HepG2 (cell line): Measurements from ENCODE around the gene CARMIL1. TPM values are rescaled to one million over a fixed set of nuclear protein-coding genes. Genes with fewer than 3 reads are reported as not detected.

Source experiments
- ATAC-seq: fragments of 200-7000 bp; cut with Tn5 transposase; 3 replicates; pipeline ENCODE4 v1.9.1; 2020; ENCODE audit warnings: mild to moderate bottlenecking, moderate library complexity
- BruUV-seq: library from RNA; stranded (reverse); fragments of 400-500 nt; replicated peaks from 2 replicates; lab custom pipeline; 2021; lab: Mats Ljungman, UMichigan
- CTCF ChIA-PET: fragments of 300-600 bp; formaldehyde crosslinking; extraction: SDS; loops from one replicate; lab custom pipeline; 2021; ENCODE audit warnings: low total read pairs, inconsistent platforms, low intra/inter-chr PET ratio; lab: Yijun Ruan, JAX
- POLR2A ChIA-PET: fragments of 350-600 bp; sonication (Branson Sonifier 250); formaldehyde crosslinking; loops from one replicate; lab custom pipeline; 2020; ENCODE audit warnings: antibody characterized with exemption, inconsistent platforms; lab: Yijun Ruan, JAX
- DNase-seq: peaks from one replicate; pipeline ENCODE4 v3.0.0-alpha.2; 2015; ENCODE audit warnings: low spot score
- FAIRE-seq: peaks from 3 replicates; lab custom pipeline; 2011; peaks lifted over from hg19 to GRCh38; lab: Jason Lieb, UNC
- H2AFZ ChIP-seq: one replicate; pipeline ENCODE4 v1.6.1; 2011; ENCODE audit warnings: low read length, inconsistent platforms
- H3K27ac ChIP-seq: fragments of 300-600 bp; 3 replicates; pipeline ENCODE4 v1.8.0; 2011; ENCODE audit warnings: mixed run types, mild to moderate bottlenecking, mixed read lengths, low read length, inconsistent platforms; ENCODE audit not compliant: insufficient read depth; ENCODE audit errors: extremely low read length
- H3K27me3 ChIP-seq, 2 experiments: fragments of 200-600 bp in 1 of 2; 2 replicates in 1 of 2; 3 replicates in 1 of 2; pipeline versions ENCODE4 v1.6.0 to v1.8.0; 2011; ENCODE audit warnings: low read length in 2 of 2, mild to moderate bottlenecking in 2 of 2, moderate library complexity in 2 of 2, inconsistent platforms in 1 of 2; ENCODE audit not compliant: insufficient read depth in 2 of 2, control insufficient read depth in 1 of 2
- H3K36me3 ChIP-seq, 2 experiments: fragments of 200-600 bp in 1 of 2; replicated peaks in 1 of 2; 2 replicates in 1 of 2; 3 replicates in 1 of 2; pipeline versions ENCODE4 v1.5.1 to v1.8.0; 2011; ENCODE audit warnings: low read length in 2 of 2, inconsistent platforms in 1 of 2; ENCODE audit not compliant: insufficient read depth in 2 of 2, control insufficient read depth in 1 of 2
- H3K4me1 ChIP-seq: 2 replicates; pipeline ENCODE4 v1.5.1; 2012; ENCODE audit warnings: low read length, inconsistent platforms; ENCODE audit not compliant: insufficient read depth
- H3K4me2 ChIP-seq: 2 replicates; pipeline ENCODE4 v1.6.0; 2011; ENCODE audit warnings: low read depth, low read length, inconsistent platforms
- H3K4me3 ChIP-seq, 3 experiments: fragments of 200-600 bp in 1 of 3; sonication (generic), shearing (Covaris generic) in 1 of 3; replicated peaks in 1 of 3; 2 replicates each; pipeline ENCODE4 v1.5.1; 2011 to 2016; ENCODE audit warnings: low read length in 3 of 3, inconsistent platforms in 2 of 3, low read depth in 2 of 3, mild to moderate bottlenecking in 2 of 3, control low read depth in 1 of 3, mixed read lengths in 1 of 3; ENCODE audit not compliant: insufficient read depth in 1 of 3
- H3K79me2 ChIP-seq: one replicate; pipeline ENCODE4 v1.6.1; 2011; ENCODE audit warnings: low read length, inconsistent platforms; ENCODE audit not compliant: insufficient read depth
- H3K9ac ChIP-seq: 2 replicates; pipeline ENCODE4 v1.6.0; 2011; ENCODE audit warnings: mild to moderate bottlenecking, low read depth, low read length, inconsistent platforms; ENCODE audit not compliant: insufficient read depth
- H3K9me3 ChIP-seq: 2 replicates; pipeline ENCODE4 v1.5.1; 2012; ENCODE audit warnings: mild to moderate bottlenecking, low read length
- H4K20me1 ChIP-seq: 2 replicates; pipeline ENCODE4 v1.6.0; 2011; ENCODE audit warnings: inconsistent platforms, mild to moderate bottlenecking, low read length, moderate library complexity; ENCODE audit not compliant: insufficient read depth
- AGO1 ChIP-seq: fragments of 200-400 bp; formaldehyde crosslinking; IDR thresholded peaks from 2 replicates; pipeline ENCODE4 v1.6.1; 2017; ENCODE audit warnings: mild to moderate bottlenecking, low read depth, low read length, moderate library complexity; ENCODE audit not compliant: poor library complexity, severe bottlenecking
- HNRNPLL ChIP-seq: fragments of 200-400 bp; formaldehyde crosslinking; IDR thresholded peaks from 2 replicates; pipeline ENCODE4 v1.6.1; 2017; ENCODE audit warnings: mild to moderate bottlenecking, low read depth, low read length; ENCODE audit not compliant: poor library complexity, severe bottlenecking
- KDM5B ChIP-seq: sonication (generic); formaldehyde crosslinking; IDR thresholded peaks from 2 replicates; pipeline ENCODE4 v1.4.0; 2020; ENCODE audit warnings: missing genetic modification reagents, mild to moderate bottlenecking, borderline replicate concordance
- MTERF4 ChIP-seq: sonication (generic); formaldehyde crosslinking; IDR thresholded peaks from 2 replicates; pipeline ENCODE4 v1.8.0; 2023; ENCODE audit warnings: mild to moderate bottlenecking, missing genetic modification reagents
- NFIB ChIP-seq: sonication (generic); formaldehyde crosslinking; IDR thresholded peaks from 2 replicates; pipeline ENCODE4 v1.9.0; 2021; ENCODE audit warnings: missing genetic modification reagents, mild to moderate bottlenecking, borderline replicate concordance
- RFXANK ChIP-seq: IDR thresholded peaks from 2 replicates; pipeline ENCODE4 v1.6.1; 2016
- THAP9 ChIP-seq: sonication (generic); formaldehyde crosslinking; IDR thresholded peaks from 2 replicates; pipeline ENCODE4; 2020; ENCODE audit warnings: missing genetic modification reagents, mild to moderate bottlenecking, borderline replicate concordance
- THYN1 ChIP-seq: sonication (generic); formaldehyde crosslinking; IDR thresholded peaks from 2 replicates; pipeline ENCODE4 v1.8.1; 2023; ENCODE audit warnings: low read depth, mild to moderate bottlenecking, moderate library complexity, missing genetic modification reagents, borderline replicate concordance
- ZFAT ChIP-seq: sonication (generic); formaldehyde crosslinking; conservative IDR thresholded peaks from 2 replicates; pipeline ENCODE4 v1.8.1; 2023; ENCODE audit warnings: missing genetic modification reagents, inconsistent platforms
- ZFP36 ChIP-seq: fragments of 150-350 bp; IDR thresholded peaks from 2 replicates; pipeline ENCODE4 v1.6.1; 2018; ENCODE audit warnings: borderline replicate concordance, low read length, low read depth; ENCODE audit not compliant: partially characterized antibody
- ZIK1 ChIP-seq: sonication (generic); formaldehyde crosslinking; IDR thresholded peaks from 2 replicates; pipeline ENCODE4 v1.5.0; 2020; ENCODE audit warnings: mild to moderate bottlenecking, low read depth, missing genetic modification reagents, borderline replicate concordance
- ZNF292 ChIP-seq: sonication (generic); formaldehyde crosslinking; IDR thresholded peaks from 2 replicates; pipeline ENCODE4 v1.8.1; 2022; ENCODE audit warnings: mild to moderate bottlenecking, low read depth, missing genetic modification reagents, borderline replicate concordance
- ZNF354B ChIP-seq: sonication (generic); formaldehyde crosslinking; IDR thresholded peaks from 2 replicates; pipeline ENCODE4 v1.8.0; 2022; ENCODE audit warnings: mild to moderate bottlenecking, missing genetic modification reagents
- ZNF382 ChIP-seq: sonication (generic); formaldehyde crosslinking; IDR thresholded peaks from 2 replicates; pipeline ENCODE4 v1.5.0; 2020; ENCODE audit warnings: missing genetic modification reagents, mild to moderate bottlenecking, borderline replicate concordance
- ZNF468 ChIP-seq: sonication (generic); formaldehyde crosslinking; IDR thresholded peaks from 2 replicates; pipeline ENCODE4 v1.8.0; 2022; ENCODE audit warnings: mild to moderate bottlenecking, moderate library complexity, missing genetic modification reagents
- ZNF558 ChIP-seq: sonication (generic); formaldehyde crosslinking; IDR thresholded peaks from 2 replicates; pipeline ENCODE4 v1.9.0; 2022; ENCODE audit warnings: mild to moderate bottlenecking, missing genetic modification reagents, borderline replicate concordance
- ZNF619 ChIP-seq: sonication (generic); formaldehyde crosslinking; IDR thresholded peaks from 2 replicates; pipeline ENCODE4 v1.4.0; 2020; ENCODE audit warnings: mild to moderate bottlenecking, missing genetic modification reagents
- ZSCAN31 ChIP-seq: sonication (generic); formaldehyde crosslinking; IDR thresholded peaks from 2 replicates; pipeline ENCODE4 v1.5.0; 2020; ENCODE audit warnings: low read depth, mild to moderate bottlenecking, missing genetic modification reagents
- WGBS: methylation state at CpG from one replicate; pipeline ENCODE4 v1.1.6; 2017; ENCODE audit warnings: low lambda C conversion rate; 5-methylcytosine and 5-hydroxymethylcytosine counted together
- in situ Hi-C: cut with HindIII; loops from 2 replicates; pipeline ENCODE4 v1.10.0; 2017; ENCODE audit warnings: low pct_unique_long_range_greater_than_20kb; ENCODE audit not compliant: extremely low pct_ligation_motif_present
- intact Hi-C: fragments of 100-400 bp; cut with micrococcal nuclease; formaldehyde crosslinking; loops from one replicate; pipeline ENCODE4 v1.10.0; 2022; ENCODE audit not compliant: unreplicated experiment
- polyA plus RNA-seq, 8 experiments: library from polyadenylated mRNA; depleted of rRNA in 3 of 8; stranded (reverse) in 7 of 8; unstranded in 1 of 8; fragments of >200 nt; fragmentation: Illumina TruSeq in 4 of 8; extraction: Trizol in 4 of 8; gene quantifications; 2 replicates each; pipeline versions ENCODE4 v1.2.1 to v1.2.3, GENCODE V29; 2011 to 2016; ENCODE audit warnings: low read depth in 4 of 8, missing spikeins in 1 of 8, mixed read lengths in 1 of 8; ENCODE audit not compliant: insufficient read depth in 1 of 8
- total RNA-seq, 5 experiments: library from RNA; depleted of rRNA; stranded (reverse); fragments of >200 nt; fragmentation: Illumina TruSeq; extraction: Trizol; gene quantifications; 2 replicates each; pipeline ENCODE4 v1.2.3, GENCODE V29; 2016; ENCODE audit warnings: low read depth in 1 of 5
- TF ChIP-seq, protein P1 (sequence below): IDR thresholded peaks from 2 replicates; pipeline ENCODE4 v1.6.1; 2012; ENCODE audit warnings: low read depth, low read length, improper control_type of control experiment

The CARMIL1 gene
- total and polyA plus RNA-seq, 2 of the 13 experiments (the other 11 are each of a cell fraction or from before 2014, with no cell fraction given): 1.8 to 2.6 TPM

- TF ChIP-seq NFIB (CRISPR knock-in tag) (no peak), ZFAT (CRISPR knock-in tag) (no peak), ZNF619 (CRISPR knock-in tag) (no peak), ZNF292 (CRISPR knock-in tag) (no peak), ZNF468 (CRISPR knock-in tag) (no peak), ZIK1 (CRISPR knock-in tag) (no peak), MTERF4 (no peak), ZNF354B (CRISPR knock-in tag) (no peak), RFXANK (CRISPR knock-in tag) (no peak), AGO1 (no peak), ZSCAN31 (CRISPR knock-in tag) (no peak), THYN1 (CRISPR knock-in tag) (no peak), KDM5B (CRISPR knock-in tag) (no peak), HNRNPLL (no peak), ZNF382 (CRISPR knock-in tag) (no peak), THAP9 (CRISPR knock-in tag) (no peak), ZNF558 (CRISPR knock-in tag) (no peak), ZFP36 (no peak)
- TF ChIP-seq, protein P1, sequence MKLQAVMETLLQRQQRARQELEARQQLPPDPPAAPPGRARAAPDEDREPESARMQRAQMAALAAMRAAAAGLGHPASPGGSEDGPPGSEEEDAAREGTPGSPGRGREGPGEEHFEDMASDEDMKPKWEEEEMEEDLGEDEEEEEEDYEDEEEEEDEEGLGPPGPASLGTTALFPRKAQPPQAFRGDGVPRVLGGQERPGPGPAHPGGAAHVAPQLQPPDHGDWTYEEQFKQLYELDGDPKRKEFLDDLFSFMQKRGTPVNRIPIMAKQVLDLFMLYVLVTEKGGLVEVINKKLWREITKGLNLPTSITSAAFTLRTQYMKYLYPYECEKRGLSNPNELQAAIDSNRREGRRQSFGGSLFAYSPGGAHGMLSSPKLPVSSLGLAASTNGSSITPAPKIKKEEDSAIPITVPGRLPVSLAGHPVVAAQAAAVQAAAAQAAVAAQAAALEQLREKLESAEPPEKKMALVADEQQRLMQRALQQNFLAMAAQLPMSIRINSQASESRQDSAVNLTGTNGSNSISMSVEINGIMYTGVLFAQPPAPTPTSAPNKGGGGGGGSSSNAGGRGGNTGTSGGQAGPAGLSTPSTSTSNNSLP: no peak
- TF ChIP-seq, all 625 proteins: peak for 0
- BruUV-seq: no TSS peak
- Histone ChIP-seq H3K79me2 (no peaks in the 10 kb centered on the region), H3K4me1 (peaks cover 15% of the 10 kb centered on the region), H3K27ac (no peak overlapping the region), H3K9ac (no peak overlapping the region), H3K4me2 (peak overlapping the region; percentile 63), H4K20me1 (no peaks in the 10 kb centered on the region), H3K27me3 (no peaks in the 10 kb centered on the region), H2AFZ (no peak overlapping the region), H3K4me3 (no peak overlapping the region), H3K36me3 (no peaks in the 10 kb centered on the region), H3K9me3 (no peaks in the 10 kb centered on the region)
- FAIRE-seq (no peak), DNase-seq (no peak), ATAC-seq (peak; percentile 31; the same call in 1 of the 3 replicates)
- intact Hi-C loops: no loop called here
- 54% methylated on average over 6 of the region's 6 CpGs for WGBS
- ChIA-PET CTCF (no interaction called here), POLR2A (no interaction called here)
- in situ Hi-C loops: no loop called here
Measured at GRCh38 chr6:25369036-25369432, 89.9 kb downstream of the CARMIL1 start.
